SU-DHL-6 (cell line): ENCODE results near the gene PTGDR.
A peak's percentile ranks its signal among the peaks of the same experiment; 100 is the strongest.

ENCODE experiments used
- H2AFZ ChIP-seq: fragments of 200-600 bp; sonication (generic); 2 replicates; pipeline ENCODE4 v1.6.1; 2014; ENCODE audit warnings: low read depth, mild to moderate bottlenecking, moderate library complexity, mixed read lengths, antibody characterized with exemption, low read length; ENCODE audit not compliant: severe bottlenecking
- H3F3A ChIP-seq: fragments of 200-600 bp; shearing (Covaris generic); 2 replicates; pipeline ENCODE4 v1.6.0; 2016; ENCODE audit warnings: antibody characterized with exemption, mild to moderate bottlenecking; ENCODE audit not compliant: insufficient read depth
- H3K27ac ChIP-seq: fragments of 200-600 bp; sonication (generic); 2 replicates; pipeline ENCODE4 v1.5.1; 2016; ENCODE audit warnings: low read depth, mild to moderate bottlenecking, low read length, moderate library complexity, mixed read lengths
- H3K27me3 ChIP-seq: fragments of 200-600 bp; sonication (generic), shearing (Covaris generic); 2 replicates; pipeline ENCODE4 v1.6.0; 2014; ENCODE audit warnings: mild to moderate bottlenecking, low read length
- H3K36me3 ChIP-seq: fragments of 200-600 bp; sonication (generic); 2 replicates; pipeline ENCODE4 v1.6.1; 2014; ENCODE audit warnings: mild to moderate bottlenecking, low read length, mixed read lengths
- H3K4me2 ChIP-seq: fragments of 300-600, 200-600 bp; shearing (Covaris generic), sonication (generic); 2 replicates; pipeline ENCODE4 v1.6.0; 2014; ENCODE audit warnings: low read length, low read depth, mild to moderate bottlenecking; ENCODE audit not compliant: poor library complexity, severe bottlenecking
- H3K4me3 ChIP-seq: fragments of 200-600 bp; sonication (generic); 2 replicates; pipeline ENCODE4 v1.5.1; 2014; ENCODE audit warnings: antibody characterized with exemption, low read length, mild to moderate bottlenecking, mixed read lengths; ENCODE audit not compliant: insufficient read depth, poor library complexity, severe bottlenecking
- H3K79me2 ChIP-seq: fragments of 200-600 bp; sonication (generic); 2 replicates; pipeline ENCODE4 v1.6.1; 2014; ENCODE audit warnings: mild to moderate bottlenecking, low read length, moderate library complexity; ENCODE audit not compliant: insufficient read depth
- H3K9ac ChIP-seq: fragments of 200-600 bp; sonication (generic); 2 replicates; pipeline ENCODE4 v1.7.0; 2014; ENCODE audit warnings: mild to moderate bottlenecking, low read length
- H3K9me2 ChIP-seq: fragments of 200-600 bp; sonication (generic); replicated peaks from 2 replicates; pipeline ENCODE4 v1.6.1; 2014; ENCODE audit warnings: low read length; ENCODE audit not compliant: insufficient read depth
- H3K9me3 ChIP-seq: fragments of 200-600 bp; sonication (generic); 2 replicates; pipeline ENCODE4 v1.6.1; 2014; ENCODE audit warnings: low read length, mixed read lengths; ENCODE audit not compliant: insufficient read depth
- H4K20me1 ChIP-seq: fragments of 200-600 bp; sonication (generic); 2 replicates; pipeline ENCODE4 v1.6.1; 2014; ENCODE audit warnings: low read depth, mild to moderate bottlenecking, antibody characterized with exemption, low read length, moderate library complexity, mixed read lengths
- EZH2phosphoT487 ChIP-seq: fragments of 200-600 bp; sonication (generic), shearing (Covaris generic); conservative IDR thresholded peaks from 2 replicates; pipeline ENCODE4 v1.6.1; 2018; ENCODE audit warnings: mild to moderate bottlenecking, antibody characterized with exemption, low read length, moderate library complexity, mixed read lengths
- TF ChIP-seq, protein P1 (sequence below): fragments of 200-600 bp; sonication (generic); IDR thresholded peaks from one replicate; pipeline ENCODE4 v1.5.1; 2017; ENCODE audit warnings: antibody characterized with exemption, mild to moderate bottlenecking, low read length, moderate library complexity; ENCODE audit not compliant: insufficient read depth, poor library complexity, severe bottlenecking

Gene PTGDR

DNA sequence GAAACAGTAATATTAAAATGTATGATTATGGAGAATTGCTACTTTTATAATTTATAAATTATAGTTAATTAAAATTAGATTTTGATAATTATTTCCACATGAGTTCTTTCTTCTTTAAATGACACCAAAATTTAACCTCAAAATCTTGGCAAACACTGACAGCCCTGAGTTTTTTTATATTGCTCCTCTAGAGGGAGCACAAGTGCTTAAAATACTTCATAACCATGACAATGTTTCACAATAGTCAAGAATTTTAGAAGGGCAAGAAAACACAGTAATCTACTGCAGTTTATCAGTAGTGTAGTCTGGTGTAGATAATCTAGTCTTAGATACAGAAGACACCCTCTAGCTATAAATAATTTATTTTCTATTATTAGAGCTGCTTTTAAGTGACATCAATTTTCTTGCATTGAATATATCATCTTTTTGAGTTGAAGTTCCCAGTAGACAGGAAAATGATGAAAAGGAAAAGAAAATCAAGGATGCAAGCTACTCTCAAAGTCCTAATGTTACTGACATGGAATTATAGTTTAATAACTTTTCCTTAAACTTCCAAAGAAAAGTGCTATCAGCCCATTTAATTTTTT lies 32.3 kb downstream of the PTGDR start:
- no peak overlapping the region for H3K27ac ChIP-seq
- no peaks in the 10 kb centered on the region for H3K27me3 ChIP-seq
- H3K9me2 ChIP-seq = no peaks in the 10 kb centered on the region
- no peaks in the 10 kb centered on the region for H3K79me2 ChIP-seq
- no peaks in the 10 kb centered on the region for H3K9me3 ChIP-seq
- peak overlapping the region; percentile 16 for H3K4me2 ChIP-seq
- TF ChIP-seq, protein P1, sequence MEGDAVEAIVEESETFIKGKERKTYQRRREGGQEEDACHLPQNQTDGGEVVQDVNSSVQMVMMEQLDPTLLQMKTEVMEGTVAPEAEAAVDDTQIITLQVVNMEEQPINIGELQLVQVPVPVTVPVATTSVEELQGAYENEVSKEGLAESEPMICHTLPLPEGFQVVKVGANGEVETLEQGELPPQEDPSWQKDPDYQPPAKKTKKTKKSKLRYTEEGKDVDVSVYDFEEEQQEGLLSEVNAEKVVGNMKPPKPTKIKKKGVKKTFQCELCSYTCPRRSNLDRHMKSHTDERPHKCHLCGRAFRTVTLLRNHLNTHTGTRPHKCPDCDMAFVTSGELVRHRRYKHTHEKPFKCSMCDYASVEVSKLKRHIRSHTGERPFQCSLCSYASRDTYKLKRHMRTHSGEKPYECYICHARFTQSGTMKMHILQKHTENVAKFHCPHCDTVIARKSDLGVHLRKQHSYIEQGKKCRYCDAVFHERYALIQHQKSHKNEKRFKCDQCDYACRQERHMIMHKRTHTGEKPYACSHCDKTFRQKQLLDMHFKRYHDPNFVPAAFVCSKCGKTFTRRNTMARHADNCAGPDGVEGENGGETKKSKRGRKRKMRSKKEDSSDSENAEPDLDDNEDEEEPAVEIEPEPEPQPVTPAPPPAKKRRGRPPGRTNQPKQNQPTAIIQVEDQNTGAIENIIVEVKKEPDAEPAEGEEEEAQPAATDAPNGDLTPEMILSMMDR = peak; percentile 54
- TF ChIP-seq EZH2phosphoT487 = no peak
- H3K4me3 ChIP-seq = no peak overlapping the region
- H4K20me1 ChIP-seq = no peaks in the 10 kb centered on the region
- H3F3A ChIP-seq = no peaks in the 10 kb centered on the region
- H3K9ac ChIP-seq = no peak overlapping the region
- H3K36me3 ChIP-seq = no peaks in the 10 kb centered on the region
- peak overlapping the region; percentile 91 for H2AFZ ChIP-seq

DNA sequence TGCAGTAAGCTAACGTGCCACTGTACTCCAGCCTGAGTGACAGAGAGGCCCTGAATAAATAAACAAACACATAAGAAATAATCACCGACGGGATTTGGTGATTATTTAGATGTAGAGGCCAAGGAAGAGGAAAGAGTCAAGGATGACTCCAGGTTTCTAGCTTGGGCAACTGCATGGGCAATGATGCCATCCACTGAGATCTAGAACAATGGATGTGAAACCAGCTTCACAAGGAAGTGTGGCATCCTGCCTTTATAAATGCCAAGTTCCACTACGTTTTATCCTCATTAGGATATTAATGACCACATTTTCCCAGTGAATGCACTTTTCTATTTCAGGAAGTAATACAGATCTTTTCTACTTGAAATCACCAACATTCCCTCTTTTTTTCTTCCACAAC lies 35.7 kb downstream of the PTGDR start:
- H3K79me2 ChIP-seq = no peaks in the 10 kb centered on the region
- H3K9ac ChIP-seq = no peak overlapping the region
- no peak overlapping the region for H3K4me3 ChIP-seq
- no peak overlapping the region for H2AFZ ChIP-seq
- no peaks in the 10 kb centered on the region for H3K27me3 ChIP-seq
- H3K9me2 ChIP-seq = no peaks in the 10 kb centered on the region
- no peaks in the 10 kb centered on the region for H4K20me1 ChIP-seq
- H3K4me2 ChIP-seq = no peak overlapping the region
- no peak for TF ChIP-seq EZH2phosphoT487
- TF ChIP-seq, protein P1 = no peak
- H3K9me3 ChIP-seq = no peaks in the 10 kb centered on the region
- H3F3A ChIP-seq = no peaks in the 10 kb centered on the region
- no peak overlapping the region for H3K27ac ChIP-seq
- no peaks in the 10 kb centered on the region for H3K36me3 ChIP-seq

DNA sequence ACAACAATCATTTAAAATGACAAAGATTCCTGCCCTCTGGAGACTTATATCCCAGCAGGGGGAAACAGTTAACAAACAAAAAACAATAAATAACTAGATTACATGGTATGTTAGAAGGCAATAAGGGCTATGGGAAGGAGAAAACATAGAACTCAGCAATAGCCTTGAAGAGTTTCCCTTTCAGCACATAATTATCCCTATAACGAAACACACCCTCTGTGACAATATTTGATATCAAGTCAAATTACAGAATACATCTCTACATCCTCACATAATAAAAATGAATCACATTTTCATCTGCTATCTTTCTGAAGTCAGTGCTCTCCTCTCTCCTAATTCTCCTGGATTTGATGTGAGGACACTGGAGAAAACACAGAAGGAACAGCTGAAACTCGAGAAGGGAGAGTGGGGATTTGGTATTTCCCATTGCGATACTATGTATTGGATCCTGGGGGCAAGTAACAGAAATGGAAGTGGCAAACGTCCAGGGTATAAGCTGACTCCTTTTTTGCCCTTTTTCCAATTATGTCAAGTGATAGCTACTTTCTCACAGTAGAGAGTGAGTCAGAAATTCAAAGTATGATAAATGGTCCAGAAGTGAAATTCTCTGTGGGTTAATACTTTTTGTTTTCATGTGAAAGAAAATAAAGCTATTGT lies 36.9 kb downstream of the PTGDR start:
- H3K4me2 ChIP-seq = no peak overlapping the region
- no peak overlapping the region for H3K27ac ChIP-seq
- H4K20me1 ChIP-seq = no peaks in the 10 kb centered on the region
- H3K9me3 ChIP-seq = no peaks in the 10 kb centered on the region
- H3F3A ChIP-seq = no peaks in the 10 kb centered on the region
- H3K36me3 ChIP-seq = no peaks in the 10 kb centered on the region
- no peaks in the 10 kb centered on the region for H3K27me3 ChIP-seq
- no peak overlapping the region for H3K9ac ChIP-seq
- no peak overlapping the region for H2AFZ ChIP-seq
- no peak for TF ChIP-seq EZH2phosphoT487
- TF ChIP-seq, protein P1 = no peak
- H3K79me2 ChIP-seq = no peaks in the 10 kb centered on the region
- H3K4me3 ChIP-seq = no peak overlapping the region
- no peaks in the 10 kb centered on the region for H3K9me2 ChIP-seq
